Measurements from ENCODE around the gene NDFIP1.

NDFIP1 gene

DNA sequence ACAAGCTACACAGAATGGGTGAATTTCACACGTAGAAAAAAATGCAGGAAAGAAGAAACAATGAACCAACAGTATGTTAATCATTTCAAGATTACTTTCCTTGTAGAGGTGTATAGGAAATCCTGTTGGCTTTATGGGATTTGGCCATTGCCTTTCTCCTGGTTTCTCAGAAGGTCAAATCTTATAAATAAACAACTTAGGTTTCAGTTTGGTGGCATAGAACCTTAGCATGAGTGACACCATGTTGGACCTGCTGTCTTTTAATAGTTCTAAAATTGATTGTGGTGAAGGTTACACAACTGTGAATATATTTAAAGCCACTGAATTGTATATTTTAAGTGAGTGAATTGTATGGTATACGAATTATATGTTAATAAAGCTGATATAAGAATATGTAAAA is 16.7 kb upstream of the NDFIP1 start:
- no peak for DNase-seq

DNA sequence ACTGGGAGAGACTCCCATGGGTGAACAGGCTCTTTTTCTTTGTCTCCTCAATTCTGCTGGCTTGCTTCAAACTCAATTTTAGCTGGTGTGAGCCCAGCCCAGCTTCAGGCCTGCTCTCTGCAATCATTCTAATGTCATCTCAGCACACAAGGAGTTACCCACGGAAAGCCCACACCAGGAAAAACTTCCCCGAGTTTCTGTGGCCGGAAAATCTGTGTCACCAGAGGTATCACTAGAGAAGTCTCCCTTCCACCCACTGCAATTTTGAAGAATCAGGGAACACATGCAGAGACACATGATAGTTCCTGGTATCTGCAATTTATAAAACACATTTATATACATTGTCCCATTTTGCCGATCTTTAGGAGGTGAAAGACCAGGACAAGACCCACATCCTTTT is 13.5 kb upstream of the NDFIP1 start:
- no peak for DNase-seq

DNA sequence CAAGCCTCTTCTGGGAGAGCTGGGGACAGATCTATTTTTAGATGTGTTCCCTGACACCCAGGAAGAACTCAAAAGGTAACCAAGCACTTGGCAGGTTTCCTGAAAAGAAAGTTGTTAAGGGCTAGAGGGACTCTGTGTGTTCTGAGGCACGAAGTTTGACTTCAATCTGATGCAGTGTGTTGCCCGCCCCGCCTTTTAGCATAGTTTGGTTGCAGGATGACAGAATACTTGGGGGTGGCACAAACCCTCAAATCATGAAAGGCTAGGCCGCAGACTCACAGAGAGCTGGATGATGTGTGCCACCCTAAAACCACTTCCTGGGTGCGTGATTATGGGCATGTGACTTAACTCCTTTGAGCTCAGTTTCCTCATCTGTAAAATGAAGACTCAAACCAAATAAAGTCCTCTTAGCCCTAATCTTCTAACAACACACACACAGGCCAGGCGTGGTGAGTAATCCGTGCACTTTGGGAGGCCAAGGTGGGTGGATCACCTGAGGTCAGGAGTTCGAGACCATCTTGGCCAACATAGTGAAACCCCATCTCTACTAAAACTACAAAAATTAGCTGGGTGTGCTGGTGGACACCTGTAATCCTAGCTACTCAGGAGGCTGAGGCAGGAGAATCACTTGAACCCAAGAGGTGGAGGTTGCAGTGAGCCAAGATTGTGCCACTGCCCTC is 12.8 kb upstream of the NDFIP1 start:
- peak in 6 of 56 donors; percentile 3 to 45 (median 8) for DNase-seq

DNA sequence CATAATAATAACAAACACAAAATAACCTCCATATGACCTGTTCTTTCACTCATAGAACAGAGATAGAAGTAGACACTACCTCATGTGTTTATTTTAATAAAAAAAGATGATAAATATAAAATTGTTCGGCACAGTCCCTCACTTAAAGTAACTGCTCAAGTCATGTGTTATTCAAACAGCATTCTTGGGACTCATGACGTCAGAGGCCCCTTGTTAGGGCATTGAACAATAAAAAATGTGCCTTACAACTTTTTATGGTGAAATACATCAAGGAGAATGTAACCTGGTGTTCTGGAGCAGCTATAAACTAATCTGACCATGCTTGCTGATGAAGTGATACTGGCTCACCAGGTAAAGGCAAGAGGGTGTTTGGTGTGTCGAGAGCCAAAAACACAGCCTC is 12.2 kb upstream of the NDFIP1 start:
- DNase-seq = no peak

DNA sequence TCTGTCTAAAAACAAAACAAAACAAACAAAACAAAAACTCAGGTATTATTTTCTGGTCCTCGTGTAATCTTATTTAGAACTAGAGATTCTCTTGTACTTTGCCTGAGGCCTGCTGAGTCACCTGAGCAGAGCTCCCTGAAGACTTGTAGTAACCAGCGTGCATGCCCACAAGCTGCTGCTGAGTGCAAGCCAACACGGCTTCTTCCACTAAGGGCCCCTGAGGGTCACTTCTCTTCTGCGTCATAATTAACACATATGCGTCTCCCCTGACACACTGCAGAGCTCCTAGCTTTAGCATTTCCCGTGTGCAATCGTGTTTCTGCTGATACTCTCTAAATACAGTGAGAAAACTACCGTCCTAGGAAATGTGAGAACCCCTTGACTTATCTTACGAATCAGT is 10.9 kb upstream of the NDFIP1 start:
- DNase-seq = no peak

DNA sequence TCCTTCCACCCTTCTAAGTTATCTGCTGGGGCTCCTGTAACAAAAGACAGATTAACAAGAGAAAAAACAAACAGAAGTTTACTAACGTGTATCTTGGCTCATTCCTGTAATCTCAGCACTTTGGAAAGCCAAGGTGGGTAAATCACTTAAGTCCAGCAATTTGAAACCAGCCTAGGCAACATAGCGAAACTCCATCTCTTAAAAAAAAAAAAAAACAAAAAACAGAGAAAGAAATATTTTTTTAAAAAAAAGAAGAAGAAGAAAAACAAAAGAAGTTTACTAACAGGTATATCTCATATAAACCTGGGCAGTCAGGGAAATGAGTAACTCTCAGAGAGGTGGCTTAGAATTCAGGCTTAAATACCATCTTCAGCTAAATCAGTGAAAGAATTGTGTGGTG is 10.3 kb upstream of the NDFIP1 start:
- DNase-seq = no peak

DNA sequence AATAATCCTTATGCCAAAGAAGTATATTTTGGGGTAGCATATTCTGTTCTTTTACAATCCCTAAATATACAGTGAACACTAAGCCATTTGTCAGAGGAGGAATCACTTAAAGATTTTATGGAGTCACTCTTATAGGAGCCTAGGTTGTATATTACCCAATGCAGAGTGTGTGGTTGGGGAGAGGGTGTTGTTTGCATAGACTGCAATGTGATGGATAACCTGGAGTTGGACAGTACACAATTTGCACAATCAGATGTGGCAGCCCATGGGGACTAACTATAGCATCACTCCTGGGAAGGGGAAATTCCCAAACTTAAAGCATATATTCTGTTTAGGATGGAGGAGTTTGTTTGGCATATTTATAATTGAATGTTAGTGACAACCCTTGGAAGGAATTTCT is 9.6 kb upstream of the NDFIP1 start:
- DNase-seq = no peak

DNA sequence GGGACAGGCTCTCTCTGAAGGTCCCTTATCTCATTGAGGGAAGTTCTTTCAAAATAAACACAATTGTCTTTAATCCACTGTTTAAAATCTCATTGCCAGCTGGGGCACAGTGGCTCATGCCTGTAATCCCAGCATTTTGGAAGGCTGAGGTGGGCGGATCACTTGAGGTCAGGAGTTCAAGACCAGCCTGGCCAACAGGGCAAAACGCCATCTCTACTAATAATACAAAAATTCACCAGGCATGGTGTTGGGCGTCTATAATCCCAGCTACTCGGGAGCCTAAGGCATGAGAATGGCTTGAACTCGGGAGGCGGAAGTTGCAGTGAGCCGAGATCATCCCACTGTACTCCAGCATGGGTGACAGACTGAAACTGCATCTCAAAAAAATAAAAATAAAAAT is 8.3 kb upstream of the NDFIP1 start:
- no peak for DNase-seq

DNA sequence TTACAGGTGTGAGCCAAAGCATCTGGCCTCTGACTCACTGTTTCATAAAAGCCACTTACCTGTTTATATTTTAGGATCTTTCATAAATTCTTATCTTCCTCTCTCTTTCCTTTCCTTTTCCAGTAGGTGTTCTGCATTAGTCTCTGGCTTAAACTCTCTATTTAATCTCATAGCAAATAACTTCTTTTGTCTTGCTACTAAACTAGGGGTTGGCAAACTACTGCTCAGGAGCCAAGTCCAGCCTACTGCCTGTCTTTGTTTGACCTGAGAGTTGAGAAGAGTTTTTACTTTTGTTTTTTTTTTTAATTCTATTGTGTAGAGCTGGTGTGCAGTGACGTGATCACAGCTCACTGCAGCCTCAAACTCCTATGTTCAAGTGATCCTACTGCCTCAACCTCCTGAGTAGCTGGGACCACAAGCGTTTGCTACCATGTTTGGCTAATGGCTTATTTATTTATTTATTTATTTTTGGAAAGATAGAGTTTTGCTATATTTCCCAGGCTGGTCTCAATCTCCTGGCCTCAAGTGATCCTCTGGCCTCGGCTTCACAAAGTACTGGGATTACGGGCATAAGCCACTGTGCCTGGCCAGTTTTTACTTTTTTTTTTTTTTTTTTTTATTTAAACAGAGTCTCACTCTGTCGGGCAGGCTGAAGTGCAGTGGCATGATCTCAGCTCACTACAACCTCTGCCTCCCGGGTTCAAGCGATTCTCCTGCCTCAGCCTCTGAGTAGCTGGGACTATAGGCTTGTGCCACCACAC is 5.4 kb upstream of the NDFIP1 start:
- DNase-seq = no peak

DNA sequence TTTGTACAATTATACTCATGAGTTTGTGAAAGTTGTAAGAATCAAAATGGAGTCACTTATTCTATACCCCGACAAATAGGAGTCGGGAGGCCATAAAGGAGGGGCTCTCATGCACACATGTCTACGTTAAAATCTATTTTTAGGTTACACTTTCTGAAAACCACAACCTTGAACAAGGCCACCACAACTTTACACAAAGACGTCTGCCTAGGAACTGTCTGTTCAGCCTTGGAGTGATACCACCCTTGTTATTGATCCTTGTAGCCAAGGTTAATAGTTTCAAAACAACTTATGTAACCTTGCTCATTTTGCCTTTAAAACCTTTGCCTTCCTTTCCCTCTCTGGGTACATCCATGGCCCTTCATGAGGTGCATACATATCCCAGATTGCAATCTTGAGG is 4.1 kb upstream of the NDFIP1 start:
- no peak for DNase-seq

DNA sequence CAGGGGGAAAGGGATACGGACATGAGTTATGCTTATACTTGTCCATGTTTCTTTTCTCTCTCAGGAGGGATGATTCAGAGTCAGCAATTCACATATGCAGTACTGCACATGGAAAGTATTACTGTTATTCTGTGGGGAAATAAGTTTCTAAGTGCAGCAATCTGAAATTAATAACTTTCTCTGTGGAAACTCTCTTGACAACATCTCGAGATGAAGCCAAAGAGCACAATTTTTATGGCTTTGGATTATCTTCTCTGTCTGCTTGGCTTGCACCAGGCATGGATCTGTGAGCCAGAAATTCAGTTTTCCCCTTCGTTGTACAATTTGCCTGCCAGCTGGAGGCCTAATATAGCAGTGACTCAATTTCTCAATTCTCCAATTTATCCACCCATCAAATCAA is 2.5 kb upstream of the NDFIP1 start:
- DNase-seq = no peak

DNA sequence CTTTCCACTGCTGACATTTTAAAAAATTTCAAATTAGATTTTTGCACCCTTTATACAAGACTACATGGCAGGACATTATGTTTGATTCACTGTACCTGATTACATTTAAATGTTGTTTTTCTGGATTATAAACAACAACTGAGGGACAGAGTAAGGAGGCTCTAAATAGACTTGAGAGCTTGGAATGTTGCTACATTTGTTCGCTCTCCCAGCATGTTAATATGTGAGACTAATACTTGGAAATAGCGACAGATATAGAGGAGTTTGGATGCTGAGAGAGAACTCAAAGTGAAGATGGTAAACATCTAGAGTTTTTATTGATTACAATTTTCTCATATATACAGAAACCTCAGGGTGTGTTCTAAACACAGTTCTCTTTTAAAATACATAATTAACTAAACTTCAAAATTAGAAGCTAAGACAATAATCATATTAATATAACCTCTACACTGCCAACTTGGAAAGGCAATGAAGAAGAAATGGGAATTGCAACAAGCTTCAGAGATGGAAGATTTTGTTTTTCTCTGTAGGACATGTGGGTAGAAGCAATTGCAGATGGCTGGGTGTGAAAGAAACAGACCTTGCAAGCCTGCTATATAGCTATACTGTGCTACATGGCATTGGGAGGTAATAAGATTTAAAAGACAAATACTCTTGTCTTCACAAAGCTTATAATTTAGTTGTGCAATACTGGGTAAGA is 1.4 kb upstream of the NDFIP1 start:
- DNase-seq = no peak

DNA sequence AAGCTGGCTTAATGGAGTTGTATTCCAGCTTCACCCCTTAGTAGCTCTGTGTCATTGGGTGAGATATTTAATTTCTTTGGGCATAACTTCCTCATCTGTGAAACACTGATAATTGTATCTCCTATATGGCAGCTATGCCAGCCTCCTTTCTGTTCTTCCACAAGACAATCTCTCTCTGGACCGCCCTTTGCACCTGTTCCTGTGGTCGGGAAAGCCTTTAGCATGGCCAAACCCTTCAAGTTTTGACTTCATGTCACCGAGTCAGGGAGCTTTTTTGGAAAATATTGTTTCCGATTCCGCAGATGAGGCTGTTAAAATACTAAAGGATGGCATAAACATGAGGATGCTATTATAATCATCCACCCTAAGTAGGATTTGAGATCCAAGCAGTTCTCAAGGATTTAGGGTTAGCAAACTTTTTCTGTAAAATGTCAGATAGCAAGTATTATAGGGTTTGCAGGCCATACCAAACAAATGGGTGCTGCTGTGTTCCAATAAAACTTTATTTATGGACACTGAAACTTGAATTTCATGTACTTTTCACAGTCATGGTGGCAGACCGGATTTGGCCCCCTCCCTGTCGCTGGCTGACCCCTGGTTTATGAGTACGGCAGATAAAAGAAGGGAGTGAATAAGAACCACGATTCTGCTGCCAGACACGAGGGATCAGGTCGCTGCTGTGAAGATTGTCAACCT is 695 bp upstream of the NDFIP1 start:
- DNase-seq = no peak

DNA sequence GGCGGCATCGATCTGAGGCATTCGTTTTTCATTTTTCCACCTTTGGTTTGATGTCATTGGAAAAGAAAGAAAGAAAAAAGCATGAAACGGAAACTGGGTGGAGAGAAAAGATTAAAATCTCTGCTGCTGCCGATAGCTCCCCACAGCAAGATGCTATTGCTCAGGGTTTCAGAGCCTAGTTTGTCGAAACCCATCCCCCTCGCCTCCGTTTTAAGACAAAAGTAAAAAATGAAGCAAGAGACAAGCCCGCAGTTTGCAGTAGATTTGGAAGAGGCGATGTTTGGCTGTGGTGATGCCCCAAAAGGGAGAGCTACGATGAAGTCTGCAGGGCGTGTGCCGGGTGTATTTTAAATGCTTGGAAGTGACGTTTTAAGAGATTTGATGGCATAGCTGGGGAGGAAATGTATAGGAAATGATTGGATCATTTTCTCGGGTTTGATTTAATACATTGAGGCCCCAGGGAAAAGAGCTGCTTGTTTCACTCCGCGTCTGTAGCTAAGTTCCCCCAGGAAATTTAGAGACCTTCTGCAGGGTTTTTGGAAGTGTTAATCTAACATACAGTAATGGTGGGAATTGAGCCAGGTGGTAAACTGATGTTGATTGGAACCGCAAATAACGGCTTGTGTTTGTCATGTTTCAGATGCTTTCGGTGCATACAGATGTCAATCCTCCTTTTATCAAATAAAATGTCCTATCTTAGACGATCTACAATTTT is 909 bp downstream of the NDFIP1 start:
- peak in 24 of 56 donors; percentile 8 to 63 (median 34) for DNase-seq

DNA sequence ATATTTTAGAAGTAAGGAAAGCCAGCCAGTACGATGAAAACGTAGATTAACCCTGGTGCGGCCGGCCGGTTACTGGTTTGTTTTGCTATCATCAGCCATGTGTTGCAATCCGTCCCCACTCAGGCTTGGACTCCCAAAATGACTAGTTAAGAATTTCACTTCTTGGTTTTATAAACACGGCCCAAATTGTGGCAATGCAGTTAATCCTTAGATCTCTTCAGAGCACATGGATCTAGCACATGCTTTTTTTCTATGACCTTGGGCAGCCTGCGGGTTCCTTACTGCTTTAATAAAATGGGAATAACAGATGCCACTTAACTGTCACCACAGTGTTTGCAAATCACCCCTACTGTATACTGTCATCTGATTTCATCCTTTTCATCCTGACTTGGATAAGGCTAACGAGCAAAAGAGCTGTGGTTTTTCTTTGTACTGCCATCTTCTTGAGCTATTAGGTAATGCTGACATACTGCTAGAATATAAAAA is 1.5 kb downstream of the NDFIP1 start:
- peak in 4 of 56 donors; percentile 6 to 17 (median 10) for DNase-seq

DNA sequence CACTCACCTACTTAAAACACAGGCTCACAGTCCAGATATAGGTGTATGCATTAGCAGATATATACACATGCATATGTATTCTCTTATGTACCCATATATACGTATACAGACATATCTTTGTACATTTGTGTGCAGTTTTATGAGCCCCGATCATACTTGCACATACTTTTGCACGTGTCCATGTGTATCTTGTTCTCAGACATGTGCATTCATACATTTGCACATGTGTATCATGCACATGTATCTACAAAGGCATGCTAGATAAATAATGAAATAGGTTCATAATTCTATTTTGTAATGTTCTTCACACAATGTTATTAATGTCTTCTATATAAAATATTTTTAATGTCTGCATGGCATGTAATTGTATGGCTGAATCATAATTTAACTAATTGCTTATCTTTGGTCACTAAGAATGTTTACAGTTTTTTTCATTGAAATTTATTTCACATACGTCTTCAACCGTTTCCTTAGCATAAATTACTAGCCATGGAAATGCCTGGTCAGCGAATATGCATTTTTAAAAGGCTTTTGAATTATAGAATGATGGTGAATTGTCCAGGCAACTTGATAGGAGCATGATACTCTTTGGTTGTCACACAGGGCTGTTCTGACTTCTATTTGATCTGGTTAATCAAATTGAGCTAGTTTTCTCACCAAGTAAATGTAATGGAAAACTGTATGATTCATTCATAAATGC is 2.6 kb downstream of the NDFIP1 start:
- no peak for DNase-seq

DNA sequence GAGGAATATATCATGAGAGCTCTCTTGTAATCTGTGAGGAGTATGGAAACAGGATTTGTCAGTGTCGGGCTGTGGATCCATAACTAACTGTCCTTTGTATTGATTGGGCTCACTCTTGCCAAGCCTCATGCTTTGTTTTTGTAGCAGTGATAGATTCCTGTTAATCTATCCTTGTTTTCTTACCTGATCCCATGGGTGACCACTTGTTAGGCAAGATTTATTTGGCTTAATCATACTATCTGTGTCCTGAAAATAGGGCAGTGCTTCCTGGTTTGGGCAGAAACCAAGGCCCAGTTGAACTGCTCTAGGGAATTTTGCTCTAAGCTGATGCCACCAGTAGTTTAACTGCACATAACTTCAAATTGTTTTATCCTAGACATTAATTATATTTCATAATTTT is 6.1 kb downstream of the NDFIP1 start:
- no peak for DNase-seq

DNA sequence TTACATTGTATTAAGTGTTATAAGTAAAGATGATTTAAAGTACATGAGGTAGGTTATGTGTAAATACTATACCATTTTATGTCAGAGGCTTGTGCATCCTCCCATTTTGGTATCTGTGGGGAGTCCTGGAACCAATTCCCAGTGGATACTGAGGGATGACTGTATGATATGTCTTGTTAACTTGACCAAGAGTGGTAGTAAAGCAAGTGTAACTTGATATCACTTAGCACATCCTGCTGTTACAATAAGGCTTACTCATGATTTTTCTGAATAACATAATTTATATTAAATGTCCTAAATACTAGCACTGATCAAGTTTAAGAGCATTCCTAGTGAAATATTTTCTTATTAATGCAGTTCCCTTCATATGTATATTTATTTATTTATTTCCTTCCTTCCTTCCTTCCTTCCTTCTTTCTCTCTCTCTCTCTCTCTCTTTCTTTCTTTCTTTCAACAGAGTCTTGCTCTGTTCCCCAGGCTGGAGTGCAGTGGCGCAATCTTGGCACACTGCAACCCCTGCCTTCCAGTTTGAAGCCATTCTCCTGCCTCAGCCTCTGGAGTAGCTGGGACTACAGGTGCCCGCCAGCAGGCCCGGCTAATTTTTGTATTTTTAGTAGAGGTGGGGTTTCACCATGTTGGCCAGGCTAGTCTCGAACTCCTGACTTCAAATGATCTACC is 7.5 kb downstream of the NDFIP1 start:
- no peak for DNase-seq

DNA sequence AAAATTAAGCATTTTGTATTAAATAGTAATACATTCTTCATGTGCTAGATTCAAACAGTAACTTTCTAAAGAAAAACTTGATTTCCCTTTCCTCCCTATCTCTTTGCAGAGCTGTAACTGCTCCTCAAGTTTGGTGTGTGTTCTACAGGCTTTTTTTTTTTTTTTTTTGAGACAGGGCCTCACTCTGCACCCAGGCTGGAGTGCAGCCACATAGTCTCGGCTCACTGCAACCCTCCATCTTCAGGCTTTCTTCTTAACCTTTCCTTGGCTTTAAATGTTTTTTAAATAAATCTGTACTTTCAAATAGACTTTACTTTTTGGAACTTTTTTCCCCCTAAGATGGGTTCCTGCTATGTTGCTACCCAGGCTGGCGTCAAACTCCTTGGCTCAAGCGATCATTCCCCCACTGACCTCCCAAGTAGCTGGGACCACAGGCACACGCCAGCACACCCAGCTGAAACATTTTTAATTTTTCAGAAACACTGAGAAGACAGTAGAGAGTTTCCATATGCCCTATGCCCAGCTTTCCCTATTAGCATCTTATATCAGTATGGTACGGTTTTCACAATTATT is 9.1 kb downstream of the NDFIP1 start:
- no peak for DNase-seq
